Stimulated activated CD4-positive, alpha-beta T cell treated with anti-CD3 and anti-CD28 coated beads, Interleukin-1b, Interleukin-23, amount 100 ng/mL, for 1 hour (primary cell): ENCODE results near the gene RBM48.
"Not testable (repeated sequence)": the region's sequence is repeated elsewhere in the genome, so short reads cannot be mapped to it uniquely, and the experiment has no call there.

Experiments used
- DNase-seq, 2 donors: peaks; one replicate each; pipeline ENCODE4 v3.0.0-alpha.2; 2020; ENCODE audit warnings: low read depth in 2 of 2

Gene RBM48

GRCh38 chr7:92528188-92528957, at the start of gene RBM48, which contains the start of gene PEX1:
Gene RBM48, plus strand, starts transcription at chr7:92528795. Its CDS starts 19 bp downstream, at chr7:92528814.
Gene PEX1, minus strand, starts transcription at chr7:92528520. Its CDS starts 85 bp downstream, at chr7:92528435.
- DNase-seq, result peak; percentile 87 to 88

- not testable (repeated sequence) for DNase-seq
These were observed 49.4 kb upstream of the RBM48 start for GRCh38 chr7:92479146-92479545.

GRCh38 chr7:92483624-92484023, 45.0 kb upstream of the RBM48 start:
- DNase-seq, result not testable (repeated sequence)

- DNase-seq, result not testable (repeated sequence)
These were observed 44.4 kb upstream of the RBM48 start for GRCh38 chr7:92484226-92484625.

GRCh38 chr7:92485267-92485892, 43.2 kb upstream of the RBM48 start:
- DNase-seq, result no peak

- no peak for DNase-seq
These were observed 42.6 kb upstream of the RBM48 start for GRCh38 chr7:92485974-92486373.

GRCh38 chr7:92487804-92488203, 40.8 kb upstream of the RBM48 start:
- DNase-seq, result no peak

- DNase-seq, result no peak
These were observed 39.0 kb upstream of the RBM48 start for GRCh38 chr7:92489634-92490033.

- DNase-seq, result no peak
These were observed 31.7 kb upstream of the RBM48 start for GRCh38 chr7:92496876-92497275.

GRCh38 chr7:92498557-92498956, 30.0 kb upstream of the RBM48 start:
- no peak for DNase-seq

GRCh38 chr7:92503767-92504166, 24.8 kb upstream of the RBM48 start:
- DNase-seq, result no peak

- DNase-seq, result no peak
These were observed 24.0 kb upstream of the RBM48 start for GRCh38 chr7:92504563-92504962.

GRCh38 chr7:92506363-92506762, 22.2 kb upstream of the RBM48 start:
- DNase-seq, result no peak

- DNase-seq, result no peak
These were observed 19.6 kb upstream of the RBM48 start for GRCh38 chr7:92508946-92509345.

- DNase-seq, result no peak
These were observed 15.3 kb upstream of the RBM48 start for GRCh38 chr7:92513167-92513902.

GRCh38 chr7:92517631-92518030, 11.0 kb upstream of the RBM48 start:
- DNase-seq, result no peak

- DNase-seq, result no peak
These were observed 8.6 kb upstream of the RBM48 start for GRCh38 chr7:92520024-92520423.

- no peak for DNase-seq
These were observed 5.5 kb upstream of the RBM48 start for GRCh38 chr7:92523110-92523509.

- peak in 1 of 2 donors; percentile 8 for DNase-seq
These were observed 1.1 kb upstream of the RBM48 start for GRCh38 chr7:92527300-92528187.

GRCh38 chr7:92528958-92529264, 316 bp downstream of the RBM48 start:
- no peak for DNase-seq

- DNase-seq, result no peak
These were observed 6.0 kb downstream of the RBM48 start for GRCh38 chr7:92534572-92534971.

- not testable (repeated sequence) for DNase-seq
These were observed 14.9 kb downstream of the RBM48 start for GRCh38 chr7:92543542-92543941.
